Panc1 (cell line): Measurements from ENCODE around the gene EIF4EBP2.

Experiments used
- TCF7L2 ChIP-seq: IDR thresholded peaks from 2 replicates; pipeline ENCODE4 v1.6.1; 2011; ENCODE audit warnings: mild to moderate bottlenecking, low read depth, low read length, inconsistent platforms
- TF ChIP-seq, protein P1 (sequence below): fragments of 450-650 bp; IDR thresholded peaks from 2 replicates; pipeline ENCODE4 v1.5.1; 2017; ENCODE audit warnings: mild to moderate bottlenecking

GRCh38 chr10:70417568-70417967, 13.6 kb downstream of the EIF4EBP2 start:
- TF ChIP-seq, protein P1, sequence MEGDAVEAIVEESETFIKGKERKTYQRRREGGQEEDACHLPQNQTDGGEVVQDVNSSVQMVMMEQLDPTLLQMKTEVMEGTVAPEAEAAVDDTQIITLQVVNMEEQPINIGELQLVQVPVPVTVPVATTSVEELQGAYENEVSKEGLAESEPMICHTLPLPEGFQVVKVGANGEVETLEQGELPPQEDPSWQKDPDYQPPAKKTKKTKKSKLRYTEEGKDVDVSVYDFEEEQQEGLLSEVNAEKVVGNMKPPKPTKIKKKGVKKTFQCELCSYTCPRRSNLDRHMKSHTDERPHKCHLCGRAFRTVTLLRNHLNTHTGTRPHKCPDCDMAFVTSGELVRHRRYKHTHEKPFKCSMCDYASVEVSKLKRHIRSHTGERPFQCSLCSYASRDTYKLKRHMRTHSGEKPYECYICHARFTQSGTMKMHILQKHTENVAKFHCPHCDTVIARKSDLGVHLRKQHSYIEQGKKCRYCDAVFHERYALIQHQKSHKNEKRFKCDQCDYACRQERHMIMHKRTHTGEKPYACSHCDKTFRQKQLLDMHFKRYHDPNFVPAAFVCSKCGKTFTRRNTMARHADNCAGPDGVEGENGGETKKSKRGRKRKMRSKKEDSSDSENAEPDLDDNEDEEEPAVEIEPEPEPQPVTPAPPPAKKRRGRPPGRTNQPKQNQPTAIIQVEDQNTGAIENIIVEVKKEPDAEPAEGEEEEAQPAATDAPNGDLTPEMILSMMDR, result no peak
- no peak for TF ChIP-seq TCF7L2
